ENCODE results near the gene NCKAP5. TPM values are rescaled to one million over a fixed set of nuclear protein-coding genes. Genes with fewer than 3 reads are reported as not detected.

NCKAP5 gene
- total and polyA plus RNA-seq, 2 of the 13 experiments (the other 11 are each of a cell fraction or from before 2014, with no cell fraction given), result 0.01 TPM; not detected in 1

DNA sequence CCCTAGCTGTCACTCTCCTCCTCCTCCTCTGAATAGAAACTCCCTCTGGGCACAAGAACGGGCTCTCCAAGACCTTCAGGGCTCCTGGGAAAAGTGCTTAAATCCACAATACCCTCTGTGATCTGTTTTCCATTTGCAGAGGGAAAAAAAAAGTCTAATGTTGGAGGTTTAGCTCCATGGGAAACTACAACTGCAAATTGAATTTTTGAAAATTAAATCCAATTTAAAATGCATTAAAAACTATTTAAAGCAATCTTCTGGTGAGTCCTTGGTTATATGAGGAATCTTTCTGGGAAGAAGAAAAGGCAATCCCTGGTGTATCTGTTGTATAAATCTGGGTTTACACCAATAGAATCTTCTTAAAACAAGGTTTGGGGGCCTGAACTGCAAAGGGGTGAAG lies 64.3 kb downstream of the NCKAP5 start (continued):
- TF ChIP-seq, protein P1, sequence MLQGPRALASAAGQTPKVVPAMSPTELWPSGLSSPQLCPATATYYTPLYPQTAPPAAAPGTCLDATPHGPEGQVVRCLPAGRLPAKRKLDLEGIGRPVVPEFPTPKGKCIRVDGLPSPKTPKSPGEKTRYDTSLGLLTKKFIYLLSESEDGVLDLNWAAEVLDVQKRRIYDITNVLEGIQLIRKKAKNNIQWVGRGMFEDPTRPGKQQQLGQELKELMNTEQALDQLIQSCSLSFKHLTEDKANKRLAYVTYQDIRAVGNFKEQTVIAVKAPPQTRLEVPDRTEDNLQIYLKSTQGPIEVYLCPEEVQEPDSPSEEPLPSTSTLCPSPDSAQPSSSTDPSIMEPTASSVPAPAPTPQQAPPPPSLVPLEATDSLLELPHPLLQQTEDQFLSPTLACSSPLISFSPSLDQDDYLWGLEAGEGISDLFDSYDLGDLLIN (CRISPR knock-in tag; IDR thresholded peaks at IDR 0.05; ENCODE audit: borderline replicate concordance), result no peak
- TF ChIP-seq KDM6A (CRISPR knock-in tag; IDR thresholded peaks at IDR 0.05; ENCODE audit: low read depth) (no peak), HES4 (CRISPR knock-in tag; IDR thresholded peaks at IDR 0.05; ENCODE audit: borderline replicate concordance) (no peak), NFIB (CRISPR knock-in tag; IDR thresholded peaks at IDR 0.05; ENCODE audit: borderline replicate concordance) (no peak), HNRNPLL (IDR thresholded peaks at IDR 0.05; ENCODE audit: low read depth, low read length, poor library complexity, severe bottlenecking) (no peak), MYC (CRISPR knock-in tag; IDR thresholded peaks at IDR 0.05; ENCODE audit: borderline replicate concordance) (no peak), U2AF1 (optimal IDR thresholded peaks at IDR 0.05; ENCODE audit: low read depth, low read length) (no peak), CCDC6 (CRISPR knock-in tag; IDR thresholded peaks at IDR 0.05) (no peak), KDM5A (IDR thresholded peaks at IDR 0.05; ENCODE audit: borderline replicate concordance, low read length) (no peak), FLYWCH1 (CRISPR knock-in tag; IDR thresholded peaks at IDR 0.05) (no peak), NR2F6 (IDR thresholded peaks at IDR 0.05) (no peak), NR2F6 (CRISPR knock-in tag; IDR thresholded peaks at IDR 0.05) (no peak)

DNA sequence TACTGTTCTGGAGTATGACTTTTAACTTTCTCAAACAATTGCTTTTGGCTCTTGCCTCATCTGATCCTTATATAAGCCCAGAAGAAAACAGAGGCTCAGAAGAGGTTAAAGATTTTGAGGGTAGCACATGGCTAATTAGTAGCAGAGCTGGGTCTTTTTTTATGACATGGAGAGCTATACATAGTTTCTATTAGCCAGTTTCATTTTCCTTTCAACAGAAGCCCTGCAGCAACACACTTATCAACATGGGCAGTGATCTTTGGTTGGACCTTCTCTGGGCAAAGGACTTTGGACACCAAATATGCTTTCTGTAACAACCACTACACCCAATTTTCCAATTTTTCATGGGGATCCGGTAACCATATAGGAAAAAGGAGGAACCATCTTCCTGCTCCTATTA lies 64.9 kb downstream of the NCKAP5 start:
- Histone ChIP-seq H4K20me1 (ENCODE audit: insufficient read depth, low read length) (no peaks in the 10 kb centered on the region), H2AFZ (ENCODE audit: low read length) (no peak overlapping the region), H3K4me3 (replicated peaks in 1 of 3; ENCODE audit: insufficient read depth in 1 of 3, low read depth in 2 of 3, low read length in 3 of 3) (no peak overlapping the region), H3K27me3 (ENCODE audit: control insufficient read depth in 1 of 2, insufficient read depth in 2 of 2, low read length in 2 of 2) (no peaks in the 10 kb centered on the region), H3K79me2 (ENCODE audit: insufficient read depth, low read length) (no peaks in the 10 kb centered on the region), H3K4me2 (ENCODE audit: low read depth, low read length) (no peak overlapping the region), H3K9me3 (ENCODE audit: low read length) (no peaks in the 10 kb centered on the region), H3K27ac (ENCODE audit: extremely low read length, insufficient read depth, low read length) (no peak overlapping the region), H3K9ac (ENCODE audit: insufficient read depth, low read depth, low read length) (no peak overlapping the region), H3K36me3 (replicated peaks in 1 of 2; ENCODE audit: control insufficient read depth in 1 of 2, insufficient read depth in 2 of 2, low read length in 2 of 2) (no peaks in the 10 kb centered on the region), H3K4me1 (ENCODE audit: insufficient read depth, low read length) (no peaks in the 10 kb centered on the region)
- ATAC-seq (no peak), DNase-seq (ENCODE audit: low spot score) (no peak), FAIRE-seq (no peak)
- BruUV-seq (replicated peaks), result no TSS peak
- ChIA-PET POLR2A (no interaction called here), CTCF (ENCODE audit: low intra/inter-chr PET ratio, low total read pairs) (no interaction called here)
- in situ Hi-C loops (cut with HindIII; ENCODE audit: extremely low pct_ligation_motif_present, low pct_unique_long_range_greater_than_20kb), result no loop called here
- WGBS (ENCODE audit: low lambda C conversion rate), result 52% methylated on average over 1 of the region's 1 CpG
- intact Hi-C loops (cut with micrococcal nuclease; ENCODE audit: unreplicated experiment), result no loop called here
- no peak for TF ChIP-seq ARHGAP35 (CRISPR knock-in tag; IDR thresholded peaks at IDR 0.05; ENCODE audit: borderline replicate concordance)
- TF ChIP-seq SP2 (CRISPR knock-in tag; IDR thresholded peaks at IDR 0.05), result no peak
- TF ChIP-seq, protein P2, sequence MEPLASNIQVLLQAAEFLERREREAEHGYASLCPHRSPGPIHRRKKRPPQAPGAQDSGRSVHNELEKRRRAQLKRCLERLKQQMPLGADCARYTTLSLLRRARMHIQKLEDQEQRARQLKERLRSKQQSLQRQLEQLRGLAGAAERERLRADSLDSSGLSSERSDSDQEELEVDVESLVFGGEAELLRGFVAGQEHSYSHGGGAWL (CRISPR knock-in tag; IDR thresholded peaks at IDR 0.05), result no peak
- TF ChIP-seq KDM6A (CRISPR knock-in tag; IDR thresholded peaks at IDR 0.05; ENCODE audit: low read depth), result no peak
- TF ChIP-seq MYC (CRISPR knock-in tag; IDR thresholded peaks at IDR 0.05; ENCODE audit: borderline replicate concordance), result no peak
- TF ChIP-seq, protein P3, sequence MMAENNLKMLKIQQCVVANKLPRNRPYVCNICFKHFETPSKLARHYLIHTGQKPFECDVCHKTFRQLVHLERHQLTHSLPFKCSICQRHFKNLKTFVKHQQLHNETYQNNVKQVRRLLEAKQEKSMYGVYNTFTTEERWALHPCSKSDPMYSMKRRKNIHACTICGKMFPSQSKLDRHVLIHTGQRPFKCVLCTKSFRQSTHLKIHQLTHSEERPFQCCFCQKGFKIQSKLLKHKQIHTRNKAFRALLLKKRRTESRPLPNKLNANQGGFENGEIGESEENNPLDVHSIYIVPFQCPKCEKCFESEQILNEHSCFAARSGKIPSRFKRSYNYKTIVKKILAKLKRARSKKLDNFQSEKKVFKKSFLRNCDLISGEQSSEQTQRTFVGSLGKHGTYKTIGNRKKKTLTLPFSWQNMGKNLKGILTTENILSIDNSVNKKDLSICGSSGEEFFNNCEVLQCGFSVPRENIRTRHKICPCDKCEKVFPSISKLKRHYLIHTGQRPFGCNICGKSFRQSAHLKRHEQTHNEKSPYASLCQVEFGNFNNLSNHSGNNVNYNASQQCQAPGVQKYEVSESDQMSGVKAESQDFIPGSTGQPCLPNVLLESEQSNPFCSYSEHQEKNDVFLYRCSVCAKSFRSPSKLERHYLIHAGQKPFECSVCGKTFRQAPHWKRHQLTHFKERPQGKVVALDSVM (CRISPR knock-in tag; IDR thresholded peaks at IDR 0.05), result no peak
- TF ChIP-seq, protein P4, sequence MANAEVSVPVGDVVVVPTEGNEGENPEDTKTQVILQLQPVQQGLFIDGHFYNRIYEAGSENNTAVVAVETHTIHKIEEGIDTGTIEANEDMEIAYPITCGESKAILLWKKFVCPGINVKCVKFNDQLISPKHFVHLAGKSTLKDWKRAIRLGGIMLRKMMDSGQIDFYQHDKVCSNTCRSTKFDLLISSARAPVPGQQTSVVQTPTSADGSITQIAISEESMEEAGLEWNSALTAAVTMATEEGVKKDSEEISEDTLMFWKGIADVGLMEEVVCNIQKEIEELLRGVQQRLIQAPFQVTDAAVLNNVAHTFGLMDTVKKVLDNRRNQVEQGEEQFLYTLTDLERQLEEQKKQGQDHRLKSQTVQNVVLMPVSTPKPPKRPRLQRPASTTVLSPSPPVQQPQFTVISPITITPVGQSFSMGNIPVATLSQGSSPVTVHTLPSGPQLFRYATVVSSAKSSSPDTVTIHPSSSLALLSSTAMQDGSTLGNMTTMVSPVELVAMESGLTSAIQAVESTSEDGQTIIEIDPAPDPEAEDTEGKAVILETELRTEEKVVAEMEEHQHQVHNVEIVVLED (CRISPR knock-in tag; IDR thresholded peaks at IDR 0.05; ENCODE audit: borderline replicate concordance), result no peak
- TF ChIP-seq GABPA (IDR thresholded peaks at IDR 0.05; ENCODE audit: low read depth, low read length), result no peak
- no peak for TF ChIP-seq GABPA (CRISPR knock-in tag; IDR thresholded peaks at IDR 0.05; ENCODE audit: low read depth)
- TF ChIP-seq ZNF337 (CRISPR knock-in tag; IDR thresholded peaks at IDR 0.05; ENCODE audit: borderline replicate concordance, low read depth), result no peak
- no peak for TF ChIP-seq GTF3A (CRISPR knock-in tag; conservative IDR thresholded peaks at IDR 0.05)

Measured in HepG2 (cell line).